Stimulated activated CD4-positive, alpha-beta T cell treated with anti-CD3 and anti-CD28 coated beads, Interleukin-12 subunit alpha, Interleukin-12 subunit beta, amount 100 ng/mL, for 48 hours (primary cell): ENCODE measurements around the gene TLL2.

Source experiments
- DNase-seq, 3 donors: peaks; one replicate each; pipeline ENCODE4 v3.0.0-alpha.2; 2020; ENCODE audit warnings: low read depth in 2 of 3, low spot score in 1 of 3

Gene TLL2

GRCh38 chr10:96427291-96427690, 86.4 kb downstream of the TLL2 start:
- DNase-seq: no peak

GRCh38 chr10:96422525-96422924, 91.2 kb downstream of the TLL2 start:
- no peak for DNase-seq

GRCh38 chr10:96421995-96422394, 91.7 kb downstream of the TLL2 start:
- DNase-seq: no peak

GRCh38 chr10:96420228-96421009, 93.3 kb downstream of the TLL2 start:
- no peak for DNase-seq

- no peak for DNase-seq
Measured at GRCh38 chr10:96419351-96419750, 94.4 kb downstream of the TLL2 start.

GRCh38 chr10:96418582-96418981, 95.1 kb downstream of the TLL2 start:
- DNase-seq: no peak

GRCh38 chr10:96417441-96417840, 96.3 kb downstream of the TLL2 start:
- no peak for DNase-seq

GRCh38 chr10:96416643-96417042, 97.1 kb downstream of the TLL2 start:
- DNase-seq: no peak

GRCh38 chr10:96415891-96416554, 97.7 kb downstream of the TLL2 start:
- no peak for DNase-seq

- no peak for DNase-seq
Measured at GRCh38 chr10:96415150-96415890, 98.4 kb downstream of the TLL2 start.

- DNase-seq: no peak
Measured at GRCh38 chr10:96414303-96414702, 99.4 kb downstream of the TLL2 start.

GRCh38 chr10:96413151-96413787, 100.5 kb downstream of the TLL2 start:
- no peak for DNase-seq

- DNase-seq: no peak
Measured at GRCh38 chr10:96411716-96412320, 101.9 kb downstream of the TLL2 start.

GRCh38 chr10:96410296-96410695, 103.4 kb downstream of the TLL2 start:
- DNase-seq: no peak

GRCh38 chr10:96408201-96408600, 105.5 kb downstream of the TLL2 start:
- DNase-seq: no peak

- no peak for DNase-seq
Measured at GRCh38 chr10:96407560-96408069, 106.1 kb downstream of the TLL2 start.

- DNase-seq: no peak
Measured at GRCh38 chr10:96406091-96406490, 107.6 kb downstream of the TLL2 start.

GRCh38 chr10:96402417-96403305, 111.1 kb downstream of the TLL2 start:
- no peak for DNase-seq

GRCh38 chr10:96401036-96401435, 112.7 kb downstream of the TLL2 start:
- no peak for DNase-seq

- no peak for DNase-seq
Measured at GRCh38 chr10:96400465-96400864, 113.3 kb downstream of the TLL2 start.
